8988T (cell line): ENCODE measurements around the gene LRMDA.

ENCODE experiments used
- DNase-seq: peaks from one replicate; pipeline ENCODE4 v3.0.0; 2011

Gene LRMDA

GRCh38 chr10:75939541-75939940 is 508.1 kb downstream of the LRMDA start:
- no peak for DNase-seq

DNA sequence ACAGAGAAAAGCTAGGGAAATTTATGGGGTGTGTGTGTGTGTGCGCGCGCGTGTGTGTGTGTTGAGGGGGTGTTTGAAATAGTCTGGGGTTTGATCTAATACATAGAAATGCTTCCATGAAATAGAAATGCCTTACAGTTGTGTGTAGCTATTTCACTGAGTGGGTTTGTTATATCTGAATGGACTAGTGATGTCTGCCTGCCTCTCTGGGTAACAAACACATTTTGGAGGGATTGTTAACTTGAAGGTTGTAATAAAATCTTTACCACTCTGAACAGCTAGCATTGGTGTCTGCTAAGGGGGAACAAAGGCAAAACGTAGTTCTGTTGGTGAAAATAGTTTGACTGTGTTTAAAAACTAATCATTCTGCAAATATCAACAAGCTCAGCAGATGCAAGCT is 509.3 kb downstream of the LRMDA start:
- DNase-seq: no peak

DNA sequence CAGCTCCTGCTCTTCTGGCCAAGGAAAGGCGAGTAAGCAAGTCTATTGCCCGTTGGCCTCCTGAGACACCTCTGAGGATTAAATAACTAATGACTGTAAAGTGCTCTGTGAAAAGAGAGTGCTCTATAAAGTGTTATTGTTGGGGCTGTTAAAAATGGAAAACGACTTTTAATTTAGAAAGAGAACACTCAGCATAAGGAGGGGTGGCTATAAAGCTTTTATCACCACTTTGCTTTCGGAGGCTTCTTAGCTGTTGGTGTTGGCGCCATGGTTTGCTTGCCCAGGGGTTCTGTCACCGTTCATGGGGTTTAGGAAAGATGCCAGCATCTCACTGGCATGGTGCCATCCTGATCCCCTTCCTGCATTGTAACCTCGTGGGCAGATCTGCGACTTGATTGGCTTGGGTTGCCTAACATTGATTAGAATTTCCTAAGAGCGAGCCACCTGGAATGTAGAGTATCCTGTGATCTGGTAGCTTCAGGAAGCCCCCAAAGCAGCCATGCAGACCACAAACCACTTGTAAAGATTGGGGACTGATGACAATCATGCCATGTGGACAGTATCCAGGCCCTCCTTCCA is 509.9 kb downstream of the LRMDA start:
- no peak for DNase-seq

DNA sequence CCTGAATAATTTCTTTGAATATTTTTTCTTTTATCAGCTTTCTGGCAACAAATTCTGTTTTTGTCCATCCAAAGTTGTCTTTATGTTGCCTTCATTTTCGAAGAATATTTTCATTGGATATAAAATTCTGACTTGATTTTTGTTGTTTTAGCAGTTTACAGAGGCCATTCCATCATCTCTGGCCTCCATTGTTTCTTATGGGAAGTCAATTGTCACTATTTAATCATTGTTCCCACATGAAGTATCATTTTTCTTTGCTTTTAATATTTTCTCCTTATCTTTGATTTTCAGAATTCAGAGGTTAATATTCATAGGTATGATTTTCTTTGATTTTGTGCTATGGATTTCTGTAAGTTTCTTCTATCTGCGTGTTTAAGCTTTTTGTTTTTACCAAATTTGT is 512.6 kb downstream of the LRMDA start:
- no peak for DNase-seq

- no peak for DNase-seq
Observed at GRCh38 chr10:75948583-75948982, 517.2 kb downstream of the LRMDA start.

DNA sequence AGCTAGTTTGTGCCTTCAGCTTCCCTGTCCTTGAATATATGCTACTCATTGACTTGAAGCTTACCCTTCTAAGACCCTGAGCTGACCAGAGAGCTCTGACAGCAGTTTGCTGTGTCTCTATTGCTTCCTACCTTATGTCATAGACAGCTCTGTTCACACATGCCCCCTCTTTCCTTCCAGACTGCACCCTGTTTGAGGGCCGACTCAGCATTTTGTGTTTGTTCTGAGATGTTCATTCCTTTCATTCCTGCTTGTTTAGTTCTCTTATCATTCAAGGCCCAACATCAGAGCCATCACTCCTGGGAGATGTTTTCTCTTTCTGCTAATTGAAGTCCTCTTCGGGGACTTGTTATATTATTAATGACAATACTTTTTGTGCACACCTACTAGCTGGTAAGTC is 518.9 kb downstream of the LRMDA start:
- DNase-seq: no peak

DNA sequence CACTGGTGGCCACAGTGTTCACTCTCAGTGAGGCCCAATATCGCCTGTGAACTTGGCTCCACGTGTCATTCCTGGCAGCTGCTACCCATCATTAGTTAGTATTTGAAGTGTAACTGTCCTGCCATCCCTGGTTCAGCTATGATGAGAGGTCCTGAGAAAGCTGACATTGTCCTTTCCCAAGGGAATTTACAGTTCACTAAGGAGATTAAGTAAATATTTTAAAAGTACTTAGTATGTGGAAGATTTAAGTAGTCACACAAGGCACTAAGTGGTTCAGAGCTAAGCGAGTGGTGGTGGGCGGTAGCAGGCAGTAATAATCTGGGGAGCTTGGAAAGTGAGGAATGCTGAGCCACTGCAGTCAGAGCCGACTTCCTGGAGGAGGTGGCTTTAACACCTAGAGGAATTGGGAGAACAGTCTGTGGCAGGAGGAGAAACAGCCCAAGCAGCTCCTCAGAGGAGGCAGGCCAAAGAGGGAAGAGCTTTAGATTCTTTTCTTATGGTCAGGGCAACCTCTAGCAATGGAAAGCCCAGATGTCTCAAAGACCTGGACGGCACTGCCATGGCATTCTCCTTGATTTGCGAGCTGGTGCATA is 519.7 kb downstream of the LRMDA start:
- no peak for DNase-seq

GRCh38 chr10:75951627-75952026 is 520.2 kb downstream of the LRMDA start:
- no peak for DNase-seq

- DNase-seq: no peak
Observed at GRCh38 chr10:75952093-75952492, 520.7 kb downstream of the LRMDA start.

GRCh38 chr10:75954486-75954885 is 523.1 kb downstream of the LRMDA start:
- no peak for DNase-seq

- DNase-seq: no peak
Observed at GRCh38 chr10:75955973-75956502, 524.6 kb downstream of the LRMDA start.

GRCh38 chr10:75956624-75957023 is 525.2 kb downstream of the LRMDA start:
- no peak for DNase-seq

DNA sequence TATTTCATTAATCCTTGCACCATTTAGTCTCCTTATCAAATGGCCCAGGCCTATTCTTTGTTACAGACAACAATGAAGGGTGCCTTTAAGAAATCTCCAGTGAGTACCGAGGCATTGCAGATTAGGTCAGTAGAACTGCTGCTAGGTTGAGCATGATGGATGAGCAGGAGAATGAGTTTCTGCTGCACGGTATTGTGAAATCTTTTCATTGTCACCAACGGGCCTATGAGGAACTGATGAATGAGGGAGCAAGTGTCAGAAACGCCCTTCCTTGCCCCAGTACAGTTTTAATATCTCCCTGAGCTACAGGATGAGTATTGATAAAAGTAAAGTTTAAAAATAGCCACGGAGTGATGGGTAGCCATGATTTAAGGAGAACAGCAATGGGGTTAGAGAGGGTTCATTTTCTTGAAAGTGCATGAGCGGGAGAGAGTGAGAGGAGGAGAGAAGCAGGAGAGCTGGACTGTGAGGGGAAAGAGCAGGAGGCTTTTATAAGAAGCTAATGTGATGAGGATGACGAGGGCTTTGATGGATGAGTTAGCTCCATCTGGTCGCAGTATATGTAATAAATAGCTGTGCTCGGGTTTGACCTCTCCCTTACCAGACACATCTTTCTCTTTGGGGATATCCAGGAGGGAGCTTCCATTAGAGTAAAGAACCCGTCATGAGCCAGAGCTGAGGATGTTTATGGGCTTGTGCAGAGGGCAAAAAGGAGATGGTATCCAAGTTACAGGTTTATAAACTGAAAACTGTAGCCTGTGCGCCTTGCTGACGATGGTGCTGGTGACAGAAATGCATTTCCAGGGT is 526.1 kb downstream of the LRMDA start:
- DNase-seq: no peak

DNA sequence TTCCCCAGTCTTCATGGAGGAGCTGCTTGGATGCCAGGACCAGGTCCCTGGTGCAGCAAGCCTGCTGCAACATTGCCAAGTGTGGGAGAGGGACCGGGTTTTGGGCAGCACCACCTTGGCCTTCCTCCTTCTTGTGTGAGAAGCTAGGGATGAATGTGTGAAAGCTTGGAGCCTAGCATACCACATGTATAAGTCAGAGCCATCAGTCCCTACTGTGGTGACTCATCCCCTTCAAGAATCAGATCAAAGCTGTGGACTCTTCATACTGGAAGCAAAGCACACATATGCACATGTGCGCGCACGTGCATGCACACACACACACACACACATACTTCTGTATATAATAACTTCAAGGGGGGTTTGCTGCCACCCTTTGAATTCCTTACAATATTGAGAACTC is 527.8 kb downstream of the LRMDA start:
- DNase-seq: peak; percentile 37

- DNase-seq: no peak
Observed at GRCh38 chr10:75959912-75960311, 528.5 kb downstream of the LRMDA start.

DNA sequence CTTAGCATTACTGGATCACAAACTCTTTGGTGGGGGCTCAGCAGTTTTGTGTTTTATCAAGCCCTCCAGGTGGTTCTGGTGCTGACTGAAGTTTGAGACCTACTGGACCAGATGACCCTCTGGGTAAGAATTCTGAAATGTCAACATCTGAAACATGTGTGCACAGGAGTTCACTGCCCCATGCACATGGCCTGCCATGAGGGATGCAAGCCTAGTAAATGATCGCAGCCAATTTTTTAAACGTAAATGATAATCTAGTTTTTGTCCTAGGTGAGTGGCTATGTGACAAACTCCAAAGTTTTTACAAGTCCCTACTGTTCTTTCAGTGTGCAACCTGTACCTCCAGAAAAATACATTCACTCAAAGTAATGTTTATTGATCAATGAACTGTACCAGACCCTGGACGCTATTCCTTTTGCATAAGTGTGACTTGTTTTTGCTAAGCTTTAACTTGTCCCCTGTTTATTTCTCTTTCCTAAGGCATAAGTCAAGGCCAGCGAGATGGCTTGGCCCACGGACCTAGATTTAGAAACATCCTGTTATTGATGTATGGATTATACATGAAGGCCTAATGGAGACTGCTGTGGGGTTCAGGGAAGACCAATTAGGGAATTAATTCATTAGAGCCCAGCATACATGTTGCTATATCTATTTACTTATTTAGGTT is 531.1 kb downstream of the LRMDA start:
- DNase-seq: no peak

GRCh38 chr10:75967491-75967890 is 536.1 kb downstream of the LRMDA start:
- no peak for DNase-seq

- no peak for DNase-seq
Observed at GRCh38 chr10:75969031-75969430, 537.6 kb downstream of the LRMDA start.

- no peak for DNase-seq
Observed at GRCh38 chr10:75971402-75972211, 540.2 kb downstream of the LRMDA start.

DNA sequence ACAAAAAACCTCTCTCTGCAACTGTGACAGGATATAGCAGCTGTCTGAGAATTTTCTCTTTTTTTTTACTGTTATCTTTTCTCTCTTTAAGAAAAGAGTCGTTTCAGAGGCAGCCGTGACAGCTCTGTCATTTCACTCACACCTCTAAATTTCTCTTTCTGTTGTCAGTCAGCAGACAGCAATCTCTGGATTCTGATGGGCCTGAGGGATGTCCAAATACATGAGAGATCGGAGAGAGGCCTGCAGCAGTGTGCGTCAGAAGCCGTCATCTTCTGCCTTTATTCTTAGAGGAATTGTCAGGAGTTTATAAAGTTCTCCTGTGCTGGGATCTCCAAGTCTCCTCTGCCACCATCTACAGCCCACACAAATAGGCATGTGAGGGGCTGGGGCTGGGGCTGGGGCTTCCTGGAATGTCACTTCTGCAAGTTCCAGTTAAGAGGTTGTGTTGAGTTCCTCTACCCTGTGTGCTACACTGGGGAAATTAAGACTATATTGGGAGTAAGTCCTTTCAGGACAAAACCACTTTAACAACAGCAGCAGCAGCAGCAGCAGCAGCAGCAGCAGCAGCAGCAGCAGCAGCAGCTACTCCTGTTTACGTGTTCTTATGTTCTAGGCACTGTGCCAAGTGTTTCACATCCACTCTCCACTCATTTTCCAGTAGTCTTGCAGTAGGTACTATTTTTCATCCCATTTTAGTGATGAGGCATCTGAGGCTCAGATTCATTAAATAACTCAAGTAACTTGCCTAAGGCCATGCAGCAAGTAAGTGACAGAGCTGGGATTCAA is 541.3 kb downstream of the LRMDA start:
- DNase-seq: no peak

GRCh38 chr10:75974080-75974479 is 542.7 kb downstream of the LRMDA start:
- no peak for DNase-seq

DNA sequence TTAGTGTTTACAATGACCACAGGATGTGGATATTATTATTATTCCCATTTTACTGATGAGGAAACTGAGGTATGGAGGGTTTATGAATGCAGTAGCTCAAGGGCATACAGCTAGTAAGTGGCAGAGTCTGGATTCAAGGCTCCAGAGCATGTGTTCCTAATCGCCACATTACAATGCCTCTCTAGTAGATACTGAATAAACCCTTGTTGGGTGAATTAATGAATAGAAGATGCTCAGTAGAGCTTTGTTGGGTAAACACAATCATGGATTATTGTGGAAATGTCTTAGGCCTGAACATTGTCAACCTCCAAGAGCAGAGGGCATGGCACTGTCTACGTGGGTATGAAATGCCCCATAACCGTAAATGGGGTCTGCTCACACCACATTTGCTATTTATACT is 545.3 kb downstream of the LRMDA start:
- DNase-seq: no peak
